Endothelial cell of umbilical vein (primary cell): ENCODE data around the gene SETX. TPM values are rescaled to one million over a fixed set of nuclear protein-coding genes. Genes with fewer than 3 reads are reported as not detected.
A peak's percentile ranks its signal among the peaks of the same experiment; 100 is the strongest.

Experiments
- BruUV-seq: library from RNA; stranded (reverse); fragments of 400-500 nt; replicated peaks from 2 replicates; lab custom pipeline; 2021; lab: Mats Ljungman, UMichigan
- CTCF ChIA-PET: fragments of 300-600, 350-600 bp; sonication (Branson Sonifier 250); formaldehyde crosslinking; loops from one replicate; lab custom pipeline; 2021; ENCODE audit warnings: antibody characterized with exemption, inconsistent platforms; lab: Charles Lee
- POLR2A ChIA-PET: fragments of 300-600, 350-600 bp; sonication (Branson Sonifier 250); formaldehyde crosslinking; loops from one replicate; lab custom pipeline; 2021; ENCODE audit warnings: antibody characterized with exemption, inconsistent platforms; lab: Charles Lee
- DNase-seq: peaks from one replicate; pipeline ENCODE4 v3.0.0-alpha.2; 2011; ENCODE audit warnings: low read depth, low spot score
- FAIRE-seq: peaks from 2 replicates; lab custom pipeline; 2011; peaks lifted over from hg19 to GRCh38; lab: Jason Lieb, UNC
- H2AFZ ChIP-seq: 2 replicates; pipeline ENCODE4 v1.6.0; 2012; ENCODE audit warnings: low read depth, low read length, control low read depth, inconsistent platforms
- H3K27ac ChIP-seq: 2 replicates; pipeline ENCODE4 v1.5.1; 2011; ENCODE audit warnings: low read depth, mild to moderate bottlenecking, control low read depth, low read length, moderate library complexity; ENCODE audit not compliant: insufficient read depth
- H3K27me3 ChIP-seq, 2 experiments: 2 replicates each; pipeline versions ENCODE4 v1.6.0 to v1.6.1; 2011; ENCODE audit warnings: low read length in 2 of 2, mixed read lengths in 1 of 2; ENCODE audit not compliant: control insufficient read depth in 2 of 2, insufficient read depth in 2 of 2
- H3K36me3 ChIP-seq, 2 experiments: 2 replicates in 1 of 2; 3 replicates in 1 of 2; pipeline ENCODE4 v1.5.1; 2011; ENCODE audit warnings: low read length in 2 of 2, mild to moderate bottlenecking in 1 of 2, moderate library complexity in 1 of 2; ENCODE audit not compliant: control insufficient read depth in 2 of 2, insufficient read depth in 2 of 2; ENCODE audit errors: extremely low read depth in 1 of 2
- H3K4me1 ChIP-seq: 3 replicates; pipeline ENCODE4 v1.5.1; 2011; ENCODE audit warnings: mild to moderate bottlenecking, low read length; ENCODE audit not compliant: control insufficient read depth, insufficient read depth; ENCODE audit errors: extremely low read depth
- H3K4me2 ChIP-seq: 2 replicates; pipeline ENCODE4 v1.6.1; 2011; ENCODE audit warnings: low read length, control low read depth, mixed read lengths; ENCODE audit not compliant: insufficient read depth
- H3K4me3 ChIP-seq, 3 experiments: fragments of 200-600 bp in 1 of 3; sonication (generic), shearing (Covaris generic) in 1 of 3; replicated peaks in 1 of 3; 2 replicates each; pipeline ENCODE4 v1.5.1; 2011 to 2016; ENCODE audit warnings: control low read depth in 3 of 3, low read length in 3 of 3, mild to moderate bottlenecking in 2 of 3, inconsistent platforms in 1 of 3, low read depth in 1 of 3, moderate library complexity in 1 of 3; ENCODE audit not compliant: insufficient read depth in 1 of 3
- H3K79me2 ChIP-seq: 2 replicates; pipeline ENCODE4 v1.6.0; 2012; ENCODE audit warnings: low read length, inconsistent platforms; ENCODE audit not compliant: control insufficient read depth, insufficient read depth
- H3K9ac ChIP-seq: replicated peaks from 2 replicates; pipeline ENCODE3; 2011; ENCODE audit warnings: low read length, control low read depth; ENCODE audit not compliant: insufficient read depth; ENCODE audit errors: extremely low read depth
- H3K9me1 ChIP-seq: replicated peaks from 3 replicates; pipeline ENCODE4 v1.6.0; 2011; ENCODE audit warnings: mild to moderate bottlenecking, low read length; ENCODE audit not compliant: control insufficient read depth, insufficient read depth; ENCODE audit errors: extremely low read depth
- H3K9me3 ChIP-seq: replicated peaks from 2 replicates; pipeline ENCODE4 v1.5.1; 2012; ENCODE audit warnings: low read length, inconsistent platforms; ENCODE audit not compliant: control insufficient read depth, insufficient read depth
- H4K20me1 ChIP-seq: replicated peaks from 2 replicates; pipeline ENCODE3; 2011; ENCODE audit warnings: mild to moderate bottlenecking, low read length; ENCODE audit not compliant: control insufficient read depth, insufficient read depth; ENCODE audit errors: extremely low read depth
- EZH2 ChIP-seq: IDR thresholded peaks from 2 replicates; pipeline ENCODE4 v1.6.1; 2012; ENCODE audit warnings: borderline replicate concordance, low read depth, mild to moderate bottlenecking, moderate library complexity, low read length, inconsistent platforms; ENCODE audit not compliant: severe bottlenecking
- FOS ChIP-seq: IDR thresholded peaks from 2 replicates; pipeline ENCODE4 v1.6.1; 2011; ENCODE audit warnings: mild to moderate bottlenecking, low read length, moderate library complexity, borderline replicate concordance; ENCODE audit not compliant: insufficient read depth
- GATA2 ChIP-seq: IDR thresholded peaks from 2 replicates; pipeline ENCODE4 v1.7.0; 2011; ENCODE audit warnings: low read depth, mild to moderate bottlenecking, moderate library complexity, mixed read lengths, low read length; ENCODE audit not compliant: insufficient read length, insufficient read depth
- JUN ChIP-seq: IDR thresholded peaks from 2 replicates; pipeline ENCODE4 v1.6.1; 2011; ENCODE audit warnings: borderline replicate concordance, low read depth; ENCODE audit not compliant: insufficient read length, insufficient read depth
- MYC ChIP-seq: IDR thresholded peaks from one replicate; pipeline ENCODE4 v1.6.1; 2011; ENCODE audit warnings: mild to moderate bottlenecking, low read depth, low read length
- POLR2A ChIP-seq: IDR thresholded peaks from 2 replicates; pipeline ENCODE4 v1.6.1; 2012; ENCODE audit warnings: low read depth, mild to moderate bottlenecking, control low read depth, low read length
- POLR2AphosphoS5 ChIP-seq: IDR thresholded peaks from 2 replicates; pipeline ENCODE4 v1.6.1; 2012; ENCODE audit warnings: low read depth, mild to moderate bottlenecking, control low read depth, low read length, moderate library complexity; ENCODE audit not compliant: insufficient read depth
- dilution Hi-C: fragments of 300-500 bp; cut with MboI; formaldehyde crosslinking; loops from one replicate; pipeline ENCODE4 v1.15.0; 2019; ENCODE audit warnings: low sequenced_read_pairs; ENCODE audit not compliant: extremely low pct_ligation_motif_present
- intact Hi-C: fragments of 100-400 bp; cut with micrococcal nuclease; formaldehyde crosslinking; loops from one replicate; pipeline ENCODE4 v1.10.0; 2022
- polyA plus RNA-seq, 4 experiments: library from polyadenylated mRNA; depleted of rRNA in 3 of 4; stranded (reverse) in 3 of 4; unstranded in 1 of 4; fragments of >200 nt; gene quantifications; 2 replicates each; pipeline versions ENCODE4 v1.2.1 to v1.2.3, GENCODE V29; 2011 to 2012; ENCODE audit warnings: missing spikeins in 1 of 4
- total RNA-seq: library from RNA; stranded (reverse); gene quantifications from 2 replicates; pipeline ENCODE4 v1.2.3, GENCODE V29; 2021
- TF ChIP-seq, protein P1 (sequence below), 2 donors: IDR thresholded peaks; 1 replicate in 1 of 2; 2 replicates in 1 of 2; pipeline ENCODE4 v1.5.1; 2011; ENCODE audit warnings: low read length in 2 of 2, mild to moderate bottlenecking in 2 of 2, moderate library complexity in 2 of 2, control low read depth in 1 of 2, inconsistent platforms in 1 of 2, low read depth in 1 of 2; ENCODE audit not compliant: insufficient read depth in 1 of 2; ENCODE audit errors: extremely low read depth in 1 of 2
- TF ChIP-seq, protein P2 (sequence below): IDR thresholded peaks from 2 replicates; pipeline ENCODE4 v1.6.1; 2011; ENCODE audit not compliant: insufficient read depth, insufficient read length

SETX gene
- total and polyA plus RNA-seq, 2 donors (not counting 3 experiments of a cell fraction or from before 2014, with no cell fraction given), result 20.9 to 47.7 TPM

DNA sequence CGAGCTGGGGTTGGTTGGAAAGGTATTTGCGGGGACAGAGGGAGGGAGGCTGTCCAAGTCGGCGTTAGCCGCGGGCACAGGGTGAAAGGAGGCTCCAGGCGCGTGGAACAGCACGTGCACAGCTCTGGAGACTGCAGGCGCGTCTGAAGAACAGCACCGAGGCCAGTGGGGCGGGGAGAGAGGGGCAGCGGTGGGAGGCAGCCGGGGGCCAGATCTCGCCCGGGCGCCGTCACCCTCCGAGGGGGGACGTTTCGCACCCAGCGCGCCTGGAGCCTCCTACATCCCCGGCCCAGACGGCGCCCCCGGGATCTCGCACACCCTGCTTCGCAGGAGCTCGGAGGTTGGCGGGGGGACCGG lies 113.3 kb downstream of the SETX start:
- DNase-seq (no peak), FAIRE-seq (no peak)
- POLR2A ChIA-PET, result no interaction called here
- Histone ChIP-seq H3K9me3 (no peaks in the 10 kb centered on the region), H3K4me2 (peak overlapping the region; percentile 72), H2AFZ (peak overlapping the region; percentile 99), H3K27me3 (peaks cover 4 to 5% of the 10 kb centered on the region in 2 experiments), H3K9ac (no peak overlapping the region), H3K4me3 (peak overlapping the region; percentile 54 to 91 (median 63)), H3K36me3 (no peaks in the 10 kb centered on the region), H3K9me1 (no peaks in the 10 kb centered on the region), H3K79me2 (no peaks in the 10 kb centered on the region), H4K20me1 (no peaks in the 10 kb centered on the region), H3K27ac (no peak overlapping the region), H3K4me1 (peaks cover 7% of the 10 kb centered on the region)
- no peak for TF ChIP-seq GATA2
- TF ChIP-seq, protein P1, sequence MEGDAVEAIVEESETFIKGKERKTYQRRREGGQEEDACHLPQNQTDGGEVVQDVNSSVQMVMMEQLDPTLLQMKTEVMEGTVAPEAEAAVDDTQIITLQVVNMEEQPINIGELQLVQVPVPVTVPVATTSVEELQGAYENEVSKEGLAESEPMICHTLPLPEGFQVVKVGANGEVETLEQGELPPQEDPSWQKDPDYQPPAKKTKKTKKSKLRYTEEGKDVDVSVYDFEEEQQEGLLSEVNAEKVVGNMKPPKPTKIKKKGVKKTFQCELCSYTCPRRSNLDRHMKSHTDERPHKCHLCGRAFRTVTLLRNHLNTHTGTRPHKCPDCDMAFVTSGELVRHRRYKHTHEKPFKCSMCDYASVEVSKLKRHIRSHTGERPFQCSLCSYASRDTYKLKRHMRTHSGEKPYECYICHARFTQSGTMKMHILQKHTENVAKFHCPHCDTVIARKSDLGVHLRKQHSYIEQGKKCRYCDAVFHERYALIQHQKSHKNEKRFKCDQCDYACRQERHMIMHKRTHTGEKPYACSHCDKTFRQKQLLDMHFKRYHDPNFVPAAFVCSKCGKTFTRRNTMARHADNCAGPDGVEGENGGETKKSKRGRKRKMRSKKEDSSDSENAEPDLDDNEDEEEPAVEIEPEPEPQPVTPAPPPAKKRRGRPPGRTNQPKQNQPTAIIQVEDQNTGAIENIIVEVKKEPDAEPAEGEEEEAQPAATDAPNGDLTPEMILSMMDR (IDR thresholded peaks at IDR 0.05; ENCODE audit: extremely low read depth in 1 of 2, insufficient read depth in 1 of 2, low read depth in 1 of 2, low read length in 2 of 2), result no peak
- no peak for TF ChIP-seq EZH2
- TF ChIP-seq POLR2A, result no peak
- TF ChIP-seq, protein P2, sequence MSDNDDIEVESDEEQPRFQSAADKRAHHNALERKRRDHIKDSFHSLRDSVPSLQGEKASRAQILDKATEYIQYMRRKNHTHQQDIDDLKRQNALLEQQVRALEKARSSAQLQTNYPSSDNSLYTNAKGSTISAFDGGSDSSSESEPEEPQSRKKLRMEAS, result no peak
- TF ChIP-seq POLR2AphosphoS5, result no peak
- no peak for TF ChIP-seq MYC
- TF ChIP-seq FOS, result no peak
- TF ChIP-seq JUN, result no peak
- dilution Hi-C loops (no loop called here), intact Hi-C loops (no loop called here)
- no TSS peak for BruUV-seq
- CTCF ChIA-PET, result interaction anchor here (1.0 to 10.1 kb wide), 5 partner anchors 11 to 479 kb away, joined by 3 to 408 read pairs (median 4); no protein-coding TSS in a partner anchor
